H1 (cell line): Measurements from ENCODE around the gene COMP. TPM values are rescaled to one million over a fixed set of nuclear protein-coding genes. Genes with fewer than 3 reads are reported as not detected.

Experiments used
- CTCF ChIA-PET: fragments of 300-600 bp; sonication (Branson Sonifier 250); formaldehyde crosslinking; loops from one replicate; lab custom pipeline; 2021; ENCODE audit not compliant: partially characterized antibody; lab: Charles Lee
- POLR2A ChIA-PET: fragments of 300-600 bp; sonication (Branson Sonifier 250); formaldehyde crosslinking; loops from one replicate; lab custom pipeline; 2021; ENCODE audit warnings: inconsistent platforms; ENCODE audit not compliant: partially characterized antibody; lab: Charles Lee
- DNase-seq, 2 experiments: peaks; one replicate each; pipeline versions ENCODE4 v3.0.0 to v3.0.0-alpha.2; 2010 to 2022; ENCODE audit warnings: low spot score in 2 of 2, low read depth in 1 of 2, mixed read lengths in 1 of 2
- FAIRE-seq: peaks from 2 replicates; lab custom pipeline; 2011; peaks lifted over from hg19 to GRCh38; lab: Jason Lieb, UNC
- H2AFZ ChIP-seq: 2 replicates; pipeline ENCODE4 v1.8.1; 2012; ENCODE audit warnings: low read length, inconsistent platforms
- H2AK5ac ChIP-seq: 2 replicates; pipeline ENCODE4 v1.6.1; 2013; ENCODE audit warnings: low read depth, low read length
- H2BK120ac ChIP-seq: replicated peaks from 2 replicates; pipeline ENCODE3; 2013; ENCODE audit warnings: low read depth, low read length, inconsistent platforms
- H2BK12ac ChIP-seq: 2 replicates; pipeline ENCODE4 v1.6.1; 2013; ENCODE audit warnings: low read depth, low read length
- H2BK15ac ChIP-seq: 2 replicates; pipeline ENCODE4 v1.6.1; 2013; ENCODE audit warnings: low read length
- H2BK20ac ChIP-seq: 2 replicates; pipeline ENCODE4 v1.6.1; 2013; ENCODE audit warnings: low read length
- H2BK5ac ChIP-seq: 2 replicates; pipeline ENCODE4 v1.6.1; 2013; ENCODE audit warnings: low read depth, low read length
- H3K14ac ChIP-seq: 2 replicates; pipeline ENCODE4 v1.6.1; 2013; ENCODE audit warnings: inconsistent platforms; ENCODE audit not compliant: insufficient read length
- H3K18ac ChIP-seq: 2 replicates; pipeline ENCODE4 v1.6.1; 2013; ENCODE audit warnings: low read length; ENCODE audit errors: extremely low read depth
- H3K23ac ChIP-seq: 2 replicates; pipeline ENCODE4 v1.6.1; 2013; ENCODE audit warnings: inconsistent platforms; ENCODE audit not compliant: insufficient read length
- H3K23me2 ChIP-seq: 2 replicates; pipeline ENCODE4 v1.6.1; 2013; ENCODE audit warnings: low read depth, low read length
- H3K27ac ChIP-seq: 2 replicates; pipeline ENCODE4 v1.6.1; 2011; ENCODE audit warnings: low read depth, low read length, inconsistent platforms
- H3K27me3 ChIP-seq, 4 experiments: replicated peaks in 1 of 4; 1 replicate in 1 of 4; 2 replicates in 3 of 4; pipeline versions ENCODE4 v1.6.1 to v1.8.1; 2011 to 2013; ENCODE audit warnings: low read length in 3 of 4, mild to moderate bottlenecking in 3 of 4, inconsistent platforms in 2 of 4, mixed read lengths in 2 of 4, moderate library complexity in 1 of 4; ENCODE audit not compliant: control insufficient read depth in 3 of 4, insufficient read depth in 3 of 4; ENCODE audit errors: extremely low read depth in 1 of 4
- H3K36me3 ChIP-seq, 4 experiments: 2 replicates each; pipeline versions ENCODE4 v1.6.1 to v1.8.1; 2011 to 2013; ENCODE audit warnings: mild to moderate bottlenecking in 4 of 4, low read length in 3 of 4, moderate library complexity in 2 of 4, control low read depth in 1 of 4, inconsistent platforms in 1 of 4; ENCODE audit not compliant: insufficient read depth in 4 of 4, control insufficient read depth in 2 of 4
- H3K4ac ChIP-seq: replicated peaks from 2 replicates; pipeline ENCODE3; 2013; ENCODE audit warnings: low read length, low read depth, mixed read lengths, inconsistent platforms; ENCODE audit not compliant: insufficient read length
- H3K4me1 ChIP-seq, 4 experiments: replicated peaks in 1 of 4; 1 replicate in 1 of 4; 2 replicates in 3 of 4; pipeline versions ENCODE4 v1.6.1 to v1.8.1; 2011 to 2013; ENCODE audit warnings: low read length in 3 of 4, inconsistent platforms in 2 of 4, mixed read lengths in 1 of 4; ENCODE audit not compliant: insufficient read depth in 4 of 4, control insufficient read depth in 3 of 4
- H3K4me2 ChIP-seq, 2 experiments: 2 replicates each; pipeline versions ENCODE4 v1.6.1 to v1.8.1; 2011 to 2013; ENCODE audit warnings: low read depth in 2 of 2, low read length in 2 of 2, control low read depth in 1 of 2, inconsistent platforms in 1 of 2, mild to moderate bottlenecking in 1 of 2; ENCODE audit not compliant: insufficient read depth in 1 of 2
- H3K4me3 ChIP-seq, 4 experiments: fragments of 200-600, 300-600 bp in 1 of 4; sonication (generic), shearing (Covaris generic), sonication (Bioruptor Twin) in 1 of 4; 2 replicates each; pipeline versions ENCODE4 v1.5.1 to v1.8.1; 2011 to 2016; ENCODE audit warnings: low read length in 4 of 4, low read depth in 3 of 4, control low read depth in 2 of 4, inconsistent platforms in 2 of 4, mild to moderate bottlenecking in 2 of 4, mixed read lengths in 1 of 4, moderate library complexity in 1 of 4; ENCODE audit not compliant: insufficient read depth in 2 of 4; ENCODE audit errors: extremely low read depth in 1 of 4
- H3K56ac ChIP-seq: replicated peaks from 2 replicates; pipeline ENCODE3; 2013; ENCODE audit warnings: low read depth, mild to moderate bottlenecking, mixed read lengths, low read length, inconsistent platforms; ENCODE audit not compliant: insufficient read length
- H3K79me1 ChIP-seq: 2 replicates; pipeline ENCODE4 v1.6.1; 2013; ENCODE audit warnings: low read depth, low read length, control low read depth
- H3K79me2 ChIP-seq, 2 experiments: 2 replicates each; pipeline versions ENCODE4 v1.6.1 to v1.8.1; 2012 to 2013; ENCODE audit warnings: low read length in 2 of 2, mild to moderate bottlenecking in 2 of 2, inconsistent platforms in 1 of 2; ENCODE audit not compliant: insufficient read depth in 2 of 2, control insufficient read depth in 1 of 2
- H3K9ac ChIP-seq, 4 experiments: replicated peaks in 1 of 4; 1 replicate in 1 of 4; 2 replicates in 3 of 4; pipeline versions ENCODE4 v1.6.1 to v1.8.1; 2011 to 2013; ENCODE audit warnings: low read depth in 3 of 4, low read length in 3 of 4, control low read depth in 2 of 4, mild to moderate bottlenecking in 2 of 4, moderate library complexity in 2 of 4, inconsistent platforms in 1 of 4; ENCODE audit errors: extremely low read depth in 1 of 4
- H3K9me3 ChIP-seq, 2 experiments: 2 replicates each; pipeline versions ENCODE4 v1.6.1 to v1.8.1; 2012 to 2013; ENCODE audit warnings: mild to moderate bottlenecking in 2 of 2, moderate library complexity in 2 of 2, control low read depth in 1 of 2, inconsistent platforms in 1 of 2, low read depth in 1 of 2, low read length in 1 of 2, mixed read lengths in 1 of 2; ENCODE audit not compliant: insufficient read depth in 2 of 2
- H4K20me1 ChIP-seq, 2 experiments: replicated peaks in 1 of 2; 2 replicates each; pipeline versions ENCODE3 to v1.8.1; 2011 to 2013; ENCODE audit warnings: inconsistent platforms in 2 of 2, low read length in 2 of 2, mild to moderate bottlenecking in 1 of 2; ENCODE audit not compliant: insufficient read depth in 2 of 2, control insufficient read depth in 1 of 2
- H4K5ac ChIP-seq: 2 replicates; pipeline ENCODE4 v1.6.1; 2013; ENCODE audit warnings: low read length, low read depth, mixed read lengths, inconsistent platforms; ENCODE audit not compliant: insufficient read length
- H4K8ac ChIP-seq: 2 replicates; pipeline ENCODE4 v1.8.0; 2013; ENCODE audit warnings: mild to moderate bottlenecking, moderate library complexity, low read length, inconsistent platforms; ENCODE audit not compliant: insufficient read depth; ENCODE audit errors: extremely low read depth
- H4K91ac ChIP-seq: replicated peaks from 2 replicates; pipeline ENCODE3; 2013; ENCODE audit warnings: low read length, mixed read lengths, inconsistent platforms; ENCODE audit not compliant: insufficient read length
- ASH2L ChIP-seq: fragments of 200-600, 300-600 bp; sonication (generic); IDR thresholded peaks from one replicate; pipeline ENCODE4 v1.7.1; 2017; ENCODE audit warnings: low read length
- FOSL1 ChIP-seq: IDR thresholded peaks from 2 replicates; pipeline ENCODE4 v1.6.1; 2011; ENCODE audit warnings: mild to moderate bottlenecking, low read depth, low read length, moderate library complexity; ENCODE audit not compliant: insufficient read depth
- GABPA ChIP-seq: IDR thresholded peaks from 2 replicates; pipeline ENCODE4 v1.6.1; 2011; ENCODE audit warnings: mild to moderate bottlenecking, low read length, moderate library complexity, borderline replicate concordance; ENCODE audit not compliant: insufficient read depth
- POLR2AphosphoS5 ChIP-seq: IDR thresholded peaks from 2 replicates; pipeline ENCODE4 v1.6.1; 2011; ENCODE audit warnings: low read depth, low read length
- SP4 ChIP-seq: IDR thresholded peaks from 2 replicates; pipeline ENCODE4 v1.6.1; 2012; ENCODE audit warnings: low read length, inconsistent platforms
- TEAD4 ChIP-seq: IDR thresholded peaks from 2 replicates; pipeline ENCODE4 v1.6.1; 2012; ENCODE audit warnings: low read depth, low read length, inconsistent platforms, mixed read lengths
- WGBS, 2 experiments: shearing (Covaris generic) in 1 of 2; methylation state at CpG; one replicate each; pipeline versions ENCODE4 v1.1.6 to v1.1.7; 2013 to 2015; ENCODE audit warnings: low lambda C conversion rate in 2 of 2, mixed read lengths in 2 of 2, inconsistent platforms in 1 of 2, low coverage in 1 of 2, missing lambda C conversion rate in 1 of 2; ENCODE audit not compliant: insufficient replicate concordance in 2 of 2, insufficient coverage in 1 of 2, insufficient read length in 1 of 2; ENCODE audit errors: extremely low coverage in 1 of 2, missing lambda C conversion rate in 1 of 2; 5-methylcytosine and 5-hydroxymethylcytosine counted together
- polyA plus RNA-seq, 7 experiments: library from polyadenylated mRNA; depleted of rRNA in 3 of 7; stranded (reverse) in 5 of 7; unstranded in 2 of 7; fragments of >200 nt in 5 of 7; fragments of 200-250 nt in 2 of 7; gene quantifications; 1 replicate in 5 of 7; 2 replicates in 1 of 7; 4 replicates in 1 of 7; pipeline versions ENCODE4 v1.2.1 to v1.2.3, GENCODE V29; 2011 to 2013; ENCODE audit warnings: missing spikeins in 2 of 7, mixed read lengths in 2 of 7
- total RNA-seq: library from RNA; stranded (reverse); fragmentation: NEBNext Ultra II Directional; extraction: Animal tissue kit (Norgen Biotek cat#: 25700); gene quantifications from 2 replicates; pipeline ENCODE4 v1.2.1, GENCODE V29; 2021
- TF ChIP-seq, protein P1 (sequence below), 3 experiments: IDR thresholded peaks; 1 replicate in 2 of 3; 2 replicates in 1 of 3; pipeline versions ENCODE4 v1.5.1 to v1.6.1; 2011; ENCODE audit warnings: low read length in 3 of 3, mild to moderate bottlenecking in 3 of 3, inconsistent platforms in 2 of 3, low read depth in 1 of 3, moderate library complexity in 1 of 3; ENCODE audit not compliant: insufficient read depth in 1 of 3; ENCODE audit errors: control extremely low read depth in 1 of 3
- TF ChIP-seq, protein P2 (sequence below): IDR thresholded peaks from 2 replicates; pipeline ENCODE4 v1.6.1; 2012; ENCODE audit warnings: inconsistent platforms

Gene COMP
- total and polyA plus RNA-seq, 2 of the 8 experiments (the other 6 are each of a cell fraction or from before 2014, with no cell fraction given): 0.17 TPM

DNA sequence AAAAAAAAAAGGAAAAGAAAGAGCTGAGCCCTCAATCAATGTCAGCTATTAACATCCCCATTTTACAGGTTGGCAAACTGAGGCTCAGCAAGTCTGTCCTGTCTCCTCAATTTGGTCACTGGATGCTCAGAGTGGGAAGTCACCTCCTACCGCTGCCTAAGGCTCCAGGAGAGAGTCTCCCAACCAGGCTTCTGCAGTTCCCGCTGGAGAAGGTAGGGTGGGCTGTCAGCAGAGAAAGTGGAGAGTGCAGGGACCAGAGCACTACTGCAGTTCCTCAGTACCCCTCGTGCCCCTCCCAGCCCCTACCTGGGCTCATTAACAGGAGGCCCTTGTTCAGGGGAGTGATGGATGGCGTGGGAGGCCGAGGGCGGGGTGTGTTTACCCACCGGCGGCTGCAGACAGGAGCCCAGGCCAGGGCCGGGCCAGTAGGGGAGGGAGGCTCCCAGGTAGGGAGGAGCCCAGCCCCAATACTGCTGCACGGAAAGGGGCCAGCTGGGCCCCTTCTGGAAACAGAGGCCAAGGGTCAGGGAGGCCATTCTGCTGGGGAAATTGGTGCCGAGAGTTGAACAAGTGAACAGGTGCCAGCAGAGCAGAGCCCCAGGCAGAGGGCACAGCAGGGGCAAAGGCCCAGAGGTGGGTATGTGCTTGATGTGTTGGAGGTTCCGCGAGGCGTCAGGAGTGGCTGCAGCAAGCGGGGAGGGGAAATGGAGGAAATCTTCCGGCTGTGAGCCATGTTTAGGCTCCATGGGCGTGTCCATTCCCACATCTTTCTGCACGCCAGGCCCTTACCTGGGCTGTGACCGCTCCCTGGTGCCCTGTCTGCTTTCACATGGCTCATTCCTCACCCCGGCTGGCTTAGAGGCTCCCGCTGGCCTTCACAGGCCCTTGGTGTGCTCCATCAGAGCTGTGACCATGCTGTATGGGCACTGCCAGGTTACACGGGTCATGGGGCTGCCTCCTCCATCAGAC lies 7.6 kb upstream of the COMP start:
- H2BK5ac ChIP-seq: no peak overlapping the region
- no peak overlapping the region for H3K4ac ChIP-seq
- H2AK5ac ChIP-seq: no peak overlapping the region
- no peaks in the 10 kb centered on the region for H3K36me3 ChIP-seq
- H3K23ac ChIP-seq: no peak overlapping the region
- H3K9ac ChIP-seq: no peak overlapping the region
- H3K9me3 ChIP-seq: no peaks in the 10 kb centered on the region
- POLR2A ChIA-PET: interaction anchor here (0.8 to 1.2 kb wide), 3 partner anchors 9 to 348 kb away, joined by 3 read pairs; no protein-coding TSS in a partner anchor
- no peak overlapping the region for H3K56ac ChIP-seq
- CTCF ChIA-PET: interaction anchor here (0.9 to 3.2 kb wide), 12 partner anchors 9 to 519 kb away, joined by 3 to 22 read pairs (median 4); partner anchors contain the start of gene UPF1
- H2BK20ac ChIP-seq: no peak overlapping the region
- H3K4me1 ChIP-seq: peaks cover 0 to 2% (median 0%) of the 10 kb centered on the region in 4 experiments; a peak in 2 of 7 replicates
- no peak overlapping the region for H2BK12ac ChIP-seq
- no peaks in the 10 kb centered on the region for H3K79me1 ChIP-seq
- no peak overlapping the region for H4K5ac ChIP-seq
- peaks cover 0 to 14% of the 10 kb centered on the region in 2 experiments for H4K20me1 ChIP-seq
- H3K4me3 ChIP-seq: no peak overlapping the region
- no peak overlapping the region for H3K14ac ChIP-seq
- no peak overlapping the region; the same call in 1 of the 2 replicates for H3K18ac ChIP-seq
- no peak overlapping the region for H4K91ac ChIP-seq
- no peak for DNase-seq
- peak overlapping the region; percentile 21; the same call in 1 of the 2 replicates for H2BK15ac ChIP-seq
- FAIRE-seq: no peak
- WGBS, 2 experiments: 65% methylated on average over 22 of the region's 22 CpGs; no CpG with 5 or more reads in 1 of the 2 experiments
- peaks cover 11% of the 10 kb centered on the region; the same call in 1 of the 2 replicates for H3K23me2 ChIP-seq
- peaks cover 4 to 48% (median 36%) of the 10 kb centered on the region in 4 experiments for H3K27me3 ChIP-seq
- H3K27ac ChIP-seq: no peak overlapping the region
- H2BK120ac ChIP-seq: no peak overlapping the region
- H3K79me2 ChIP-seq: no peaks in the 10 kb centered on the region
- H2AFZ ChIP-seq: no peak overlapping the region
- no peak overlapping the region for H3K4me2 ChIP-seq
- no peak overlapping the region; the same call in 1 of the 2 replicates for H4K8ac ChIP-seq
- TF ChIP-seq POLR2AphosphoS5: no peak
- no peak for TF ChIP-seq SP4
- TF ChIP-seq, protein P1, sequence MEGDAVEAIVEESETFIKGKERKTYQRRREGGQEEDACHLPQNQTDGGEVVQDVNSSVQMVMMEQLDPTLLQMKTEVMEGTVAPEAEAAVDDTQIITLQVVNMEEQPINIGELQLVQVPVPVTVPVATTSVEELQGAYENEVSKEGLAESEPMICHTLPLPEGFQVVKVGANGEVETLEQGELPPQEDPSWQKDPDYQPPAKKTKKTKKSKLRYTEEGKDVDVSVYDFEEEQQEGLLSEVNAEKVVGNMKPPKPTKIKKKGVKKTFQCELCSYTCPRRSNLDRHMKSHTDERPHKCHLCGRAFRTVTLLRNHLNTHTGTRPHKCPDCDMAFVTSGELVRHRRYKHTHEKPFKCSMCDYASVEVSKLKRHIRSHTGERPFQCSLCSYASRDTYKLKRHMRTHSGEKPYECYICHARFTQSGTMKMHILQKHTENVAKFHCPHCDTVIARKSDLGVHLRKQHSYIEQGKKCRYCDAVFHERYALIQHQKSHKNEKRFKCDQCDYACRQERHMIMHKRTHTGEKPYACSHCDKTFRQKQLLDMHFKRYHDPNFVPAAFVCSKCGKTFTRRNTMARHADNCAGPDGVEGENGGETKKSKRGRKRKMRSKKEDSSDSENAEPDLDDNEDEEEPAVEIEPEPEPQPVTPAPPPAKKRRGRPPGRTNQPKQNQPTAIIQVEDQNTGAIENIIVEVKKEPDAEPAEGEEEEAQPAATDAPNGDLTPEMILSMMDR (IDR thresholded peaks at IDR 0.05; ENCODE audit: control extremely low read depth in 1 of 3, insufficient read depth in 1 of 3, low read depth in 1 of 3, low read length in 3 of 3): peak; percentile 41 to 50 (median 45)
- TF ChIP-seq, protein P2, sequence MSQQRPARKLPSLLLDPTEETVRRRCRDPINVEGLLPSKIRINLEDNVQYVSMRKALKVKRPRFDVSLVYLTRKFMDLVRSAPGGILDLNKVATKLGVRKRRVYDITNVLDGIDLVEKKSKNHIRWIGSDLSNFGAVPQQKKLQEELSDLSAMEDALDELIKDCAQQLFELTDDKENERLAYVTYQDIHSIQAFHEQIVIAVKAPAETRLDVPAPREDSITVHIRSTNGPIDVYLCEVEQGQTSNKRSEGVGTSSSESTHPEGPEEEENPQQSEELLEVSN: no peak
- no peak for TF ChIP-seq GABPA
- no peak for TF ChIP-seq FOSL1
- TF ChIP-seq ASH2L: no peak
- TF ChIP-seq TEAD4: no peak
